Calu3 (cell line): ENCODE measurements around the gene GIPC3. TPM values are rescaled to one million over a fixed set of nuclear protein-coding genes. Genes with fewer than 3 reads are reported as not detected.

Source experiments
- BruUV-seq: library from RNA; stranded (reverse); fragments of 400-500 nt; replicated peaks from 2 replicates; lab custom pipeline; 2021; lab: Mats Ljungman, UMichigan
- CTCF ChIA-PET: fragments of 300-600 bp; sonication (Branson Sonifier 250); formaldehyde crosslinking; loops from one replicate; lab custom pipeline; 2022; ENCODE audit warnings: antibody characterized with exemption; lab: Charles Lee
- DNase-seq: peaks from one replicate; pipeline ENCODE4 v3.0.0; 2022
- H3K27ac Mint-ChIP-seq: one replicate; pipeline ENCODE4 v1.8.0; 2022; ENCODE audit warnings: mixed read lengths; ENCODE audit not compliant: unreplicated experiment
- H3K27me3 Mint-ChIP-seq: one replicate; pipeline ENCODE4 v1.8.0; 2022; ENCODE audit warnings: mixed read lengths; ENCODE audit not compliant: unreplicated experiment
- H3K36me3 Mint-ChIP-seq: one replicate; pipeline ENCODE4 v1.8.0; 2022; ENCODE audit warnings: mild to moderate bottlenecking, moderate library complexity, mixed read lengths; ENCODE audit not compliant: insufficient read depth, unreplicated experiment
- H3K4me1 Mint-ChIP-seq: one replicate; pipeline ENCODE4 v1.8.0; 2022; ENCODE audit warnings: mild to moderate bottlenecking, low read depth, mixed read lengths; ENCODE audit not compliant: unreplicated experiment
- H3K4me3 Mint-ChIP-seq: one replicate; pipeline ENCODE4 v1.8.0; 2022; ENCODE audit warnings: mild to moderate bottlenecking, low read depth, moderate library complexity, mixed read lengths; ENCODE audit not compliant: unreplicated experiment
- H3K9me3 Mint-ChIP-seq: one replicate; pipeline ENCODE4 v1.8.0; 2022; ENCODE audit warnings: low read depth, mixed read lengths; ENCODE audit not compliant: unreplicated experiment
- intact Hi-C: fragments of 100-400 bp; cut with micrococcal nuclease; formaldehyde crosslinking; loops from one replicate; pipeline ENCODE4 v1.10.0; 2022; ENCODE audit not compliant: unreplicated experiment
- total RNA-seq: library from RNA; stranded (reverse); gene quantifications from 2 replicates; pipeline ENCODE4 v1.2.3, GENCODE V29; 2022
- TF ChIP-seq, protein P1 (sequence below): fragments of 200-600 bp; IDR thresholded peaks from one replicate; pipeline ENCODE4 v1.8.0; 2022; ENCODE audit warnings: antibody characterized with exemption; ENCODE audit not compliant: unreplicated experiment

The GIPC3 gene
- total RNA-seq, 1 experiment from 2014 or later: not detected

DNA sequence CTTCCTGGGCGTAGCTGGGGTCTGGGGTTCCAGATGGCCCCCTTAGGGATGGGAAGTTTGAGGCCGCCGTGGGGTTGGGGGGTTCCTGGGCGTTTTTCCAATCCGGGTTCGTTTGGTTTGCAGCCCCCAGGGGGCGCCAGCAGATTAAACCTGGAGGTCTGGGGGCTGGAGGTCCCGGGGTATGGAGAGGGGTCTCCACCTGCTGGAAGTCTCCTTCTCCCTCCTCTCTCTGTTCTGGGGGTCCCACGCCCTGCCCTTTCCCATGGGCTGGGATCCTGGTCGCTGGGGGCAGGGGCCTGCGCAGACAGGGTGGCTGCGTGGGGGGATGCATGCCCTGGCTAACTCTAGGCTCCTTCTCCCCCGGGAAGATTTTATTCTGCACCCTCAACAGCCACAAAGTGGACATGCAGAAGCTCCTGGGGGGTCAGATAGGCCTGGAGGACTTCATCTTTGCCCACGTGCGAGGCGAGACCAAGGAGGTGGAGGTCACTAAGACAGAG, 899 bp downstream of the GIPC3 start:
- TF ChIP-seq, protein P1, sequence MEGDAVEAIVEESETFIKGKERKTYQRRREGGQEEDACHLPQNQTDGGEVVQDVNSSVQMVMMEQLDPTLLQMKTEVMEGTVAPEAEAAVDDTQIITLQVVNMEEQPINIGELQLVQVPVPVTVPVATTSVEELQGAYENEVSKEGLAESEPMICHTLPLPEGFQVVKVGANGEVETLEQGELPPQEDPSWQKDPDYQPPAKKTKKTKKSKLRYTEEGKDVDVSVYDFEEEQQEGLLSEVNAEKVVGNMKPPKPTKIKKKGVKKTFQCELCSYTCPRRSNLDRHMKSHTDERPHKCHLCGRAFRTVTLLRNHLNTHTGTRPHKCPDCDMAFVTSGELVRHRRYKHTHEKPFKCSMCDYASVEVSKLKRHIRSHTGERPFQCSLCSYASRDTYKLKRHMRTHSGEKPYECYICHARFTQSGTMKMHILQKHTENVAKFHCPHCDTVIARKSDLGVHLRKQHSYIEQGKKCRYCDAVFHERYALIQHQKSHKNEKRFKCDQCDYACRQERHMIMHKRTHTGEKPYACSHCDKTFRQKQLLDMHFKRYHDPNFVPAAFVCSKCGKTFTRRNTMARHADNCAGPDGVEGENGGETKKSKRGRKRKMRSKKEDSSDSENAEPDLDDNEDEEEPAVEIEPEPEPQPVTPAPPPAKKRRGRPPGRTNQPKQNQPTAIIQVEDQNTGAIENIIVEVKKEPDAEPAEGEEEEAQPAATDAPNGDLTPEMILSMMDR: no peak
- H3K27me3 Mint-ChIP-seq: no peaks in the 10 kb centered on the region
- CTCF ChIA-PET: no interaction called here
- no peaks in the 10 kb centered on the region for H3K9me3 Mint-ChIP-seq
- no peaks in the 10 kb centered on the region for H3K36me3 Mint-ChIP-seq
- H3K4me1 Mint-ChIP-seq: no peaks in the 10 kb centered on the region
- H3K4me3 Mint-ChIP-seq: no peak overlapping the region
- intact Hi-C loops: no loop called here
- no TSS peak for BruUV-seq
- DNase-seq: no peak
- H3K27ac Mint-ChIP-seq: no peak overlapping the region

DNA sequence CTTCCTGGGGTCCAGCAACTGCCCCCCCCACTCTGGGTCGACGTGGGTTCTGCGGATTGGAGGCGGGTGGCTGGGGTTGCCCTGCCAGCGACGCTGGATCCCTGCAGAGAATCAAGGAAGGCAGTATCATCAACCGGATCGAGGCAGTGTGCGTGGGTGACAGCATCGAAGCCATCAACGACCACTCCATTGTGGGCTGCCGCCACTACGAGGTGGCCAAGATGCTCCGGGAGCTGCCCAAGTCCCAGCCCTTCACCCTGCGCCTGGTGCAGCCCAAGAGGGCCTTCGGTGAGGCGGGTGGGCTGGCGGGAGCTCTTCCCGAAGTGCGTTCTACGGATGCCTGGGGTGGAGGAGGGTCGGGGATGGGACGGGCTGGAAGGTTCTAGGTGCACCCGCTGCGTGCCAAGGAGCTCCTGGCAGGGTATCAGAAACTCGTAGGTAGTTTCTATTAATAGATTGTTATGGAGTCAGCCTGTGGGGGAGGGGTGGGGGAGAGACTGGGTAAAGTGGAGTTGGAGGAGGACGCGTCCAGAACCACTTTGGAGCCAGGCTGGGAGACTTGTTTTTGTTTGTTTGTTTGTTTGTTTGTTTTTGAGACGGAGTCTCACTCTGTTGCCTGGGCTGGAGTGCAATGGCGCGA, 1.5 kb downstream of the GIPC3 start:
- intact Hi-C loops: no loop called here
- TF ChIP-seq, protein P1: no peak
- CTCF ChIA-PET: no interaction called here

DNA sequence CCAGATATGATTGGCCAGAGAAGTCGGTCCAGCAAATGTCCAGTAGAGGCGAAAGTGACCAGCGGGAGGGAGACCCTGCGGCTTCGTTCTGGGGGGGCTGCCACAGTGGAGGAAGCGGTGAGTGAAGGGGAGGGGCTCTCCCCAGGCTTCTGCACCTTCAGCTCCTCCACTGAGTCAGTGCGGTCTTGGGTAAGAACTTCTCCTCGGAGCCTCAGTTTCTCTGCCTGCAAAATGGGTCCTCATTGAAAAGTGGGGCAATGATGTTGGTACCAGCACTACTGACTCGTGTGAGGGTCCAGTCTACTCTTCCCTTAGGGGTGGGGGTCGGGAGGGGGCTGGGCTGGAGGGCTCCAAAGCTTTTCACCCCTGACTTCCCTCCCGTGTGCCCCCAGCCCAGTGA, 4.2 kb downstream of the GIPC3 start:
- no peaks in the 10 kb centered on the region for H3K36me3 Mint-ChIP-seq
- BruUV-seq: no TSS peak
- intact Hi-C loops: no loop called here
- CTCF ChIA-PET: no interaction called here
- H3K4me3 Mint-ChIP-seq: no peak overlapping the region
- no peak overlapping the region for H3K27ac Mint-ChIP-seq
- peaks cover 18% of the 10 kb centered on the region for H3K27me3 Mint-ChIP-seq
- DNase-seq: no peak
- no peaks in the 10 kb centered on the region for H3K9me3 Mint-ChIP-seq
- TF ChIP-seq, protein P1: no peak
- no peaks in the 10 kb centered on the region for H3K4me1 Mint-ChIP-seq

More for the DNA sequence above, 1.5 kb downstream of the GIPC3 start:
- DNase-seq: no peak
- Mint-ChIP-seq H3K4me1 (no peaks in the 10 kb centered on the region), H3K36me3 (no peaks in the 10 kb centered on the region), H3K4me3 (no peak overlapping the region), H3K27me3 (no peaks in the 10 kb centered on the region), H3K27ac (no peak overlapping the region), H3K9me3 (no peaks in the 10 kb centered on the region)
- no TSS peak for BruUV-seq

DNA sequence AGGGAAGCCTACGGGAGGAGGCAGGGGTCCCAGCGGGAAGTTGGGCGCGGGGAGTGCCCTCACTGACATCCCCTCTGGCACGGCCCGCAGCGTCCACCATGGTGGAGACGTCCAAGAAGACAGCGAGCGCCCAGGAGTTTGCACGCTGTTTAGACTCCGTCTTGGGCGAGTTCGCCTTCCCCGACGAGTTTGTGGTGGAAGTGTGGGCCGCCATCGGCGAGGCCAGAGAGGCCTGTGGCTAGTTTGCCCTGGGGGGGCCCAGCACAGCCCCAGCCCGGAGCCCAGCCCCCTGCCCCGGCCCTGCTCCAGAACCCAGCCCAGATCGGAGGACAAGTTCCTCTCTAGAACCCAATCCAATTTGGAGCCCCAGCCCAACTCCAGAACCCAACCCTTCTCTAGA, 4.7 kb downstream of the GIPC3 start:
- TF ChIP-seq, protein P1: no peak
- no peak overlapping the region for H3K27ac Mint-ChIP-seq
- no peaks in the 10 kb centered on the region for H3K9me3 Mint-ChIP-seq
- CTCF ChIA-PET: no interaction called here
- peaks cover 23% of the 10 kb centered on the region for H3K27me3 Mint-ChIP-seq
- BruUV-seq: no TSS peak
- DNase-seq: no peak
- H3K36me3 Mint-ChIP-seq: no peaks in the 10 kb centered on the region
- intact Hi-C loops: no loop called here
- H3K4me3 Mint-ChIP-seq: no peak overlapping the region
- H3K4me1 Mint-ChIP-seq: no peaks in the 10 kb centered on the region
